ENCODE results near the gene MACF1.
A peak's percentile ranks its signal among the peaks of the same experiment; 100 is the strongest.

Gene MACF1

DNA sequence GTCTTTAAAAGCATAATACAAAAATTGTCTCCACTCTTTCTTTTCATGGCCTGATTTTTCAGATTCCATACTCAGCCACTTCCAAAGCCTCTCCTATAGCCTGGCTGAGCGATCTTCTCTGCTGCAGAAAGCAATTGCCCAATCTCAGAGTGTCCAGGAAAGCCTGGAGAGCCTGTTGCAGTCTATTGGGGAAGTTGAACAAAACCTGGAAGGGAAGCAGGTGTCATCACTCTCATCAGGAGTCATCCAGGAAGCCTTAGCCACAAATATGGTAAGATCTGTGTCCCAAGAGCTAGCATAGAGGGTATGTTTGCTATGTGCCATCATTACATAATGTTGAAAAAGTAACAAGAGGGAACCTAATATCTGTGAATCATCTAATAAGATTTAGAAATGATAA is 156.2 kb downstream of the MACF1 start:
- no peak for DNase-seq

DNA sequence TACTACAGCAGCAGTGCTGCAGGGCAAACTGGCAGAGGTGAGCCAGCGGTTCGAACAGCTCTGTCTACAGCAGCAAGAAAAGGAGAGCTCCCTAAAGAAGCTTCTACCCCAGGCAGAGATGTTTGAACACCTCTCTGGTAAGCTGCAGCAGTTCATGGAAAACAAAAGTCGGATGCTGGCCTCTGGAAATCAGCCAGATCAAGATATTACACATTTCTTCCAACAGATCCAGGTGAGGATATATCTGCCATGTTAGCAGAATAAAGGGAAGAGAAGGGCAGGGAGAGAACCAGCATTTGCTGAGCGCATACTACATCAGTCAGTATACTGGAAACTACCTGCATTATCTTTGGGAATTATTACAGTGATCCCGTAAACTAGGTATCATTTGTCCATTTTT is 157.0 kb downstream of the MACF1 start:
- DNase-seq, result no peak

GRCh38 chr1:39363267-39363666 is 158.8 kb downstream of the MACF1 start:
- no peak for DNase-seq

DNA sequence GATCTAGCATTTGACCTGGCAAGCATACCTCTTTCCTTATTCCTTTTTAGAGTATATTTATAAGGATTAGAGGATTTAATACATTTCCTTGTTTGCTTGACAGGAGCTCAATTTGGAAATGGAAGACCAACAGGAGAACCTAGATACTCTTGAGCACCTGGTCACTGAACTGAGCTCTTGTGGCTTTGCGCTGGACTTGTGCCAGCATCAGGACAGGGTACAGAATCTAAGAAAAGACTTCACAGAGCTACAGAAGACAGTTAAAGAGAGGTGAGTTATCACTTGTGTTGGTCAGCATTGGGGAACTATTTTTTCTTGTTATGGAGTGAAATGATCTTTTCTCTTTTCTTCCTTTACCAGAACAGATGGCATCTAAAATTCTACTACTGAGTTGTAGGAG is 163.6 kb downstream of the MACF1 start:
- DNase-seq, result no peak

DNA sequence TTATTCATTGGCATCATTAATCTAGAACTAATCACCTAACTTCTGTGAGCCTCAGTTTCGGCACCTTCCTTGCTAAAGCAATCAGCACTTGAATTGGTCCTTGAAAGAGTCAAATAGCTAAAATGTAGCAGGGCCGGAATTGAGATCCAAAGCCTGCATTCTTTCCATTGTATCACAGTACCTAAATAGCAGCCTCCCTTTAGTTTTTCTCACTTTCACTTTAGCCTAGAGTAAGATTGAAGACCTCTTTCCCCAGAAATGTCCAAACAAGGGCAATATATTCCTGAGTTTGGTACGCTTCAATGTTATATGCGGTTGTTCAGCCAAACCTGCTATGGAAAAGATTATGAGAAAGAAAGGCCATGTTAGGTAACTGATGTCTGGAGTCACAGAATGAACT is 165.1 kb downstream of the MACF1 start:
- DNase-seq, result no peak

- DNase-seq, result no peak
These were observed 166.1 kb downstream of the MACF1 start for GRCh38 chr1:39370602-39371001.

GRCh38 chr1:39372105-39372504 is 167.6 kb downstream of the MACF1 start:
- DNase-seq, result no peak

- DNase-seq, result no peak
These were observed 172.2 kb downstream of the MACF1 start for GRCh38 chr1:39376656-39377055.

DNA sequence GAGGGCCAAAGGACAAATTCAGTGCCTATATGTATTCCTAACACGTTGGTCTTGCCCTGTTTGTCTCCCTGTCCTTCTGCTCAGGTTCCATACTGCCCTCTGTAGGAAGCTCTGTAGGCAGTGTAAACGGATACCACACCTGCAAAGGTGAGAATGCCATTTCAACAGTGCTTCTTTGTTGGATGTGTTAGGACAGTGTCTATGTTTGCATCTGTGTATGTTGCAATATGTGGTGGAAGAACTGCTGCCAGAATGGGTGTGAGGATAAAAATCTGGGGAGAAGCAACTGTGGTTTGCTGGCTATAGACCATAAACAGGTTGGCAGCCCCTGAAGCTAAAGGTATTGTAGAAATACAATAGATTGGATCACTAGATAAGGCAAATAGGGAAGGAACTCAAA is 173.9 kb downstream of the MACF1 start:
- peak; percentile 29 for DNase-seq

GRCh38 chr1:39379187-39379586 is 174.7 kb downstream of the MACF1 start:
- no peak for DNase-seq

DNA sequence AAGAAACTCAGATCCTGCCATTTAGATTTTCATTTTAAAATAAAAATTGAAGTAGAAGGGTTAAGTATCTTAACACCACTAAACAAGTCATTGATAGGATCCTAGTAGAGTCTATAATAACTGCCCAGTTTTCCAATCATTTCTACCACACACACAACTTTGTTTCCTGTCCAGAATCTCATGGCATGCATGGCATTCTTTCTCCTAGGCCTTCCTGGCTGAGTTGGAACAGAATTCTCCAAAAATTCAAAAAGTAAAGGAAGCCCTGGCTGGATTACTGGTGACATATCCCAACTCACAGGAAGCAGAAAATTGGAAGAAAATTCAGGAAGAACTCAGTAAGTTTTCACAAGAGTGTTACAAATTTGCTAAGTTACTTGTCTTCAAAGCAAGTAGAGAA is 175.5 kb downstream of the MACF1 start:
- DNase-seq, result no peak

- DNase-seq, result no peak
These were observed 177.3 kb downstream of the MACF1 start for GRCh38 chr1:39381839-39382238.

GRCh38 chr1:39384305-39384704 is 179.8 kb downstream of the MACF1 start:
- DNase-seq, result no peak

DNA sequence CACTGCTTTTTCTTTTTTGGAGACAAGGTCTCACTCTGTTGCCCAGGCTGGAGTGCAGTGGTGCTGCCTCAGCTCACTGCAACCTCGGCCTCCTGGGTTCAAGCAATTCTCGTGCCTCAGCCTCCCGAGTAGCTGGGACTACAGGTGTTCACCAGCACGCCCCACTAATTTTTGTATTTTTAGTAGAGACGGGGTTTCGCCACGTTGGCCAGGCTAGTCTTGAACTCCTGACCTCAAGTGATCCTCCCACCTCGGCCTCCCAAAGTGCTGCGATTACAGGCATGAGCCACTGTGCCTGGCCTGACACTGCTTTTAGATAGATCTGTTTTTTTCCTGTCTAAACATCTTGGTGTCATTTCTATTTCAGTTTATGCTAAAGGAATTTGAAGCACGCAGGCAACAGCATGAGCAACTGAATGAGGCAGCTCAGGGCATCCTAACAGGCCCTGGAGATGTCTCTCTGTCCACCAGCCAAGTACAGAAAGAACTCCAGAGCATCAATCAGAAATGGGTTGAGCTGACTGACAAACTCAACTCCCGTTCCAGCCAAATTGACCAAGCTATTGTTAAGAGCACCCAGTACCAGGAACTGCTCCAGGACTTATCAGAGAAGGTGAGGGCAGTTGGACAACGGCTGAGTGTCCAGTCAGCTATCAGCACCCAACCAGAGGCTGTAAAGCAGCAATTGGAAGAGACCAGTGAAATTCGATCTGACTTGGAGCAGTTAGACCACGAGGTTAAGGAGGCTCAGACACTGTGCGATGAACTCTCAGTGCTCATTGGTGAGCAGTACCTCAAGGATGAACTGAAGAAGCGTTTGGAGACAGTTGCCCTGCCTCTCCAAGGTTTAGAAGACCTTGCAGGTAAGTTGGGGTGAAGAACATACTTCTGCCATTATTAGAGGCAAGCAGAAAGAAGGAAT is 180.8 kb downstream of the MACF1 start:
- DNase-seq, result no peak

GRCh38 chr1:39386997-39387396 is 182.5 kb downstream of the MACF1 start:
- no peak for DNase-seq

DNA sequence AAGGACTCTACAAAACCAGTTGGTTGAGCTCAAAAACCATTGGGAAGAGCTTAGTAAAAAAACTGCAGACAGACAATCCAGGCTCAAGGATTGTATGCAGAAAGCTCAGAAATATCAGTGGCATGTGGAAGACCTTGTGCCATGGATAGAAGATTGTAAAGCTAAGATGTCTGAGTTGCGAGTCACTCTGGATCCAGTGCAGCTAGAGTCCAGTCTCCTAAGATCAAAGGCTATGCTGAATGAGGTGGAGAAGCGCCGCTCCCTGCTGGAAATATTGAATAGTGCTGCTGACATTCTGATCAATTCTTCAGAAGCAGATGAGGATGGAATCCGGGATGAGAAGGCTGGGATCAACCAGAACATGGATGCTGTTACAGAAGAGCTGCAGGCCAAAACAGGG is 183.0 kb downstream of the MACF1 start:
- DNase-seq, result no peak

DNA sequence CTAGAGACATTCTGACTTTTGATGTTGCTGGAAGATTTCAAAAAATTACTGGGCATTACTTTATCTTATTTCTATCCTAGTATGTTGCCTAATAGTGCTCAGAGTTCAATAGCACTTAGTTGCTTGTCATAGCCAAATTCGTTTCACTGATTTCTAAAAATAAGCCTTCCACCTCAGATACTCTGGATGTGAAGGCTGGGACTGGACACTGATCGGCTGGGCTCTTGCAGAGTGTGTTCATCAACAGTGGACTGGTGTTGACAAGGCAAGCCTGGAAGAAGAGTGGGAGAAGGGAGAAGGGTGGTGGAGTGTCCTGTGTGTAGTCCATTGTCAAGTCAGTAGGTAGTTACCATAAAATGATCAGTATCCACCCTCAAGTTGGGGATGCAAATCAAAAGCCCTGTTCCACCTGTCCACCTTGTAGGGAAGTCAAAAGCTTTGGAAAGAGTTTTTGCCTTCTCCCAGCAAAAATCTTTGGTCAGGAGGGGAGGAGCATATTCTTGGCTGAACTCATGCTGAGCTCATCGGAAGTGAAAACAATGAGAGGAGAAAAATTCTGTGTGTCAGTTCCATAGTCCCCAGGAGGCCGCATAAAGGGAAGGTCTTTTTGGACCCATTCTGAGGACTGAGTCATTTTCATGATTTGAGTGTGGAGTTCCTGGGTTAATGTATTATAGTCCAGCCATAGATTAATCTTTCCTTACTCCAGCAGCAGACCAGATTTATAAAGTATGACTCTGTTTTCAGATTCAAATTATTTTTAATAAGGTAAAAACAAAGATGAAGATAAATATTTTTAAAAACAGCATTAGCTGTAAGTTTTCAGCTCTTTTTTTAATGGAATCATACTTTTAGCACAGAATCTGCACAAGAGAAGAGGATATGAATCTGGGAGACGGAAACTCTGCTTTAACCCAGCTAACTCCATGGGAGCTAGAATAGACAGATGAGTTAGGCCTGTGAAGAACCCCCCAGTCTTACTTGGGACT is 187.5 kb downstream of the MACF1 start:
- no peak for DNase-seq

DNA sequence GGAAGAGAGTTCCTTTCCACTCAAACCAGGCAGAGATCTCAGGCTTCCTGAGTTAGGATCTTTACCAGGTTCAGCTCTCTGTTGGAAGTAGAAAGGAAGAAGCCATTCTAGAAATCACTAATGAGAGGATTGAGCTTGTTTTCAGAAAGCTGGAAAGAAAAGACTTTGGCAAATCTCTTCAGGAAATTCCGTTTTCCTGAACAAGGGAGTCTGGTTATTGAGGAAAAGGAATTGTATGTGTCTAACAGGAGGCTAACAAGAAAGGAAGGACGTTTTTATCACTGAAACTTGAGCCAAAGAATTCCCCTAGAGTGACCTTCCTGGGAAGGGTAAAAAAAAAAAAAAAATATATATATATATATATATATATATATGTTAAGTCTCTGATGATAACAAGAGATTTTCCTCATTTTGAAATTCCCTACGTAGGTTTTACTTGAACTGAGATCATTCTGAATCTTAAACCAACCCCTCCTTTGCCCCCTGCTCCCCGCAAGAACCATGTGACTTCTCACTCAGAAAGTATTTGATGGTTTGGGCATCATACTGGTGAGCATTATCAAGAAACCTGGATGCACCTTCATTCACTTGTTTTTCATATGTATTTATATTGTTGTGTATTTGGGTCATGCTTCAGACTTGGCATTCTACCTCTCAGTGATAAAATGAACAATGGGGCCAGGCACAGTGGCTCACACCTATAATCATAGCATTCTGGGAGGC is 188.5 kb downstream of the MACF1 start:
- DNase-seq, result no peak

GRCh38 chr1:39393645-39394044 is 189.2 kb downstream of the MACF1 start:
- no peak for DNase-seq

DNA sequence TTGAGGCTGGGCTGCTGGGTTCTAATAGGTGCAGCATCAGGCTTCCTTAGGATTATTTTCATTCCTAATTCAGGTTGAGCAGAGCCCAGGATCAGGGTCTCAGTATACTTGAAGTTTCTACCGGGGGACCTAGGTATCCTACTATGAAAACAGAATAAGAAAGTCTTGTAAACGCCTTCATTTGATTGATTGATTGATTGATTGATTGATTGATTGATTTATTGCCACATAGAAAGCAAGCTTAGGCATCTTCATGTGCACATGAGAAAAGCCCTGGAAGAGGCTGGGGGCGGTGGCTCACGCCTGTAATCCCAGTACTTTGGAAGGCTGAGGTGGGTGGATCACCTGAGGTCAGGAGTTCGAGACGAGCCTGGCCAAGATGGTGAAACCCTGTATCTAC is 189.6 kb downstream of the MACF1 start:
- no peak for DNase-seq

GRCh38 chr1:39394598-39394997 is 190.1 kb downstream of the MACF1 start:
- DNase-seq, result peak; percentile 50

GRCh38 chr1:39395357-39395831 is 190.9 kb downstream of the MACF1 start:
- DNase-seq, result no peak

DNA sequence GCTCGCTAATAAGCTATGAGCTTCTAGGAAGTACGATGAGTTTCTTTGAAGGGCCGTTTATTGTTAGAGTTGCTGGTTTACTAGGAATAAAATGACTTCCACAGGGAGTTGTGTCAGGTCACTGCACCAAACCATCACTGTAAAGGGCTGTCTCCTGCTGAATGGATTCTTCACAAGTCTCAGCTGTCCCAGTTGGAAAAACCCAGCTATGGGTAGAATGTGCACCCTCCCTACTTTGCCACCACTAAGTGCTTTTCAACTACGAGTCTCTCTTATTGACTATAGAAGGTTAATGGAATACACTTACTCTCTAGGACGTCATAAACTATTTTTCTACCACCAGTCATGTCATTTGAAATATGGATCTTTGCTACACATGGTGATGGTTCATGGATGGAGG is 192.2 kb downstream of the MACF1 start:
- no peak for DNase-seq
